ENCODE results near the gene NF1. TPM values are rescaled to one million over a fixed set of nuclear protein-coding genes. Genes with fewer than 3 reads are reported as not detected.

Gene NF1
- polyA plus RNA-seq, 3 donors = 1.2 to 7.4 (median 2.1) TPM

DNA sequence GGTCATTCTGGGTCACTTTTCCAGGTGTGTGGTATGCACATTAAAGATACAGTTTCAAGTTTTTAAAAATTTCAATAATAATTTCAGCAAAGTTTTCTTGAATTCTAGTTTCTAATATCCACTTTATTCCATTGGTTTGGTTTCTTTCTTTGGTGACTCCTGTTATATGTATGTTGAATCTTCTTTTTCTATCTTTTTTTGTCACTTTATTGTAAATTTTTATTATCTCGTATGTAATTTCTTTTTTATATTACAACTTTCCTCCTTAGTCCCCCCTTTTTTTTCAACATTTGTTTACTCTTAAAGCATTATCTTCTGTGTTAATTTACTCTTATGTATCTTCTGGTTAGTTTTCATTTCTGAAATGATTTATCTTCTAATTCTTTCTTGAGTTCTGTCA is 57.5 kb downstream of the NF1 start:
- Histone ChIP-seq H3K4me1 (ENCODE audit: control insufficient read depth in 1 of 2, insufficient read depth in 2 of 2, low read length in 2 of 2) (no peaks in the 10 kb centered on the region), H3K27me3 (ENCODE audit: control insufficient read depth in 2 of 2, insufficient read depth in 2 of 2, low read length in 2 of 2) (no peaks in the 10 kb centered on the region), H3K36me3 (replicated peaks in 1 of 2; ENCODE audit: control insufficient read depth in 1 of 2, insufficient read depth in 2 of 2, low read length in 2 of 2) (peaks cover 0 to 10% of the 10 kb centered on the region in 2 donors), H2AFZ (ENCODE audit: insufficient read depth, low read depth, low read length, poor library complexity, severe bottlenecking) (no peak overlapping the region), H3K4me3 (replicated peaks in 1 of 3; ENCODE audit: low read depth in 2 of 3, low read length in 3 of 3) (no peak overlapping the region), H3K9ac (ENCODE audit: insufficient read depth, low read length, poor library complexity, severe bottlenecking) (no peak overlapping the region), H3K4me2 (replicated peaks; ENCODE audit: extremely low read depth, low read length, poor library complexity, severe bottlenecking) (no peak overlapping the region), H3K9me3 (replicated peaks in 1 of 2; ENCODE audit: control insufficient read depth in 1 of 2, insufficient read depth in 1 of 2, low read length in 2 of 2) (no peaks in the 10 kb centered on the region), H3K79me2 (ENCODE audit: insufficient read depth, low read length) (no peaks in the 10 kb centered on the region), H3K27ac (ENCODE audit: low read depth in 1 of 2, low read length in 2 of 2) (no peak overlapping the region), H4K20me1 (ENCODE audit: insufficient read depth, low read length) (no peaks in the 10 kb centered on the region)
- no peak overlapping the region for H3K4me3 Mint-ChIP-seq
- peaks cover 0 to 2% (median 0%) of the 10 kb centered on the region in 3 donors for H3K27me3 Mint-ChIP-seq (ENCODE audit: low read depth in 3 of 3)
- no peak overlapping the region for H3K27ac Mint-ChIP-seq
- no peak for DNase-seq
- intact Hi-C loops (cut with micrococcal nuclease) = no loop called here
- peaks cover 5 to 15% (median 9%) of the 10 kb centered on the region in 7 donors for H3K9me3 Mint-ChIP-seq
- peaks cover 16 to 25% of the 10 kb centered on the region in 2 donors for H3K36me3 Mint-ChIP-seq
- peaks cover 3% of the 10 kb centered on the region for H3K4me1 Mint-ChIP-seq
- TF ChIP-seq, protein P1, sequence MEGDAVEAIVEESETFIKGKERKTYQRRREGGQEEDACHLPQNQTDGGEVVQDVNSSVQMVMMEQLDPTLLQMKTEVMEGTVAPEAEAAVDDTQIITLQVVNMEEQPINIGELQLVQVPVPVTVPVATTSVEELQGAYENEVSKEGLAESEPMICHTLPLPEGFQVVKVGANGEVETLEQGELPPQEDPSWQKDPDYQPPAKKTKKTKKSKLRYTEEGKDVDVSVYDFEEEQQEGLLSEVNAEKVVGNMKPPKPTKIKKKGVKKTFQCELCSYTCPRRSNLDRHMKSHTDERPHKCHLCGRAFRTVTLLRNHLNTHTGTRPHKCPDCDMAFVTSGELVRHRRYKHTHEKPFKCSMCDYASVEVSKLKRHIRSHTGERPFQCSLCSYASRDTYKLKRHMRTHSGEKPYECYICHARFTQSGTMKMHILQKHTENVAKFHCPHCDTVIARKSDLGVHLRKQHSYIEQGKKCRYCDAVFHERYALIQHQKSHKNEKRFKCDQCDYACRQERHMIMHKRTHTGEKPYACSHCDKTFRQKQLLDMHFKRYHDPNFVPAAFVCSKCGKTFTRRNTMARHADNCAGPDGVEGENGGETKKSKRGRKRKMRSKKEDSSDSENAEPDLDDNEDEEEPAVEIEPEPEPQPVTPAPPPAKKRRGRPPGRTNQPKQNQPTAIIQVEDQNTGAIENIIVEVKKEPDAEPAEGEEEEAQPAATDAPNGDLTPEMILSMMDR (IDR thresholded peaks at IDR 0.05) = no peak
- WGBS (ENCODE audit: insufficient coverage) = no CpG with 5 or more reads among the region's 1 CpG

DNA sequence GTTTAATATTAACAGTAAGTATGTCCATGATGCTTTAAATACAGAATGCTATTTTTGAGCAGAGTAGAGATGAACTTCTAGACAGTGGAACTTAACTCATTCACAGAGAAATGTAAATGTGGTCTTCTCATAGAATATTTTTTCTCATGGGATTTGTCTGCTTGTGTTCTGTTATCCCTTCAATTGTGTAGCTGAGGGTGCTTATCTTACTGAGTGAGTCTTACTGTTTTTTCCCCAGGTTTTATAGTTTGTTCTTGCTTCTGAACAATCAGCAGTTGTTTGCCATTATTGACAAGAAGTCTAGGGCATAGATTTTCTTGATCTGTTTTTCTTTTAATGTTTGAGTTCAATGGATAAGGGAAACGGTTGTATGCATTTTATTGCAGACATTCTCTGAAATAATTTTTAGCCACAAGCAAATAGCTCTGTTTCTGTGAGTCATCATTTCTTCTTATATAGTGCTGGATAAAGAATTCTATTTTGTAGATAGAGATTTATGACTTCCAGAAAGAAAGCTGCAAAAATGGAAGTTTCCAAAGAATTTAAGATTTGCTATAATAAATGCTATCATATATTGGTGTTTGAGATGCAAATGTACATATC is 60.5 kb downstream of the NF1 start:
- Histone ChIP-seq H3K9me3 (replicated peaks in 1 of 2; ENCODE audit: control insufficient read depth in 1 of 2, insufficient read depth in 1 of 2, low read length in 2 of 2) (no peaks in the 10 kb centered on the region), H3K4me3 (replicated peaks in 1 of 3; ENCODE audit: low read depth in 2 of 3, low read length in 3 of 3) (no peak overlapping the region), H4K20me1 (ENCODE audit: insufficient read depth, low read length) (no peaks in the 10 kb centered on the region), H3K79me2 (ENCODE audit: insufficient read depth, low read length) (no peaks in the 10 kb centered on the region), H2AFZ (ENCODE audit: insufficient read depth, low read depth, low read length, poor library complexity, severe bottlenecking) (no peak overlapping the region), H3K27me3 (ENCODE audit: control insufficient read depth in 2 of 2, insufficient read depth in 2 of 2, low read length in 2 of 2) (no peaks in the 10 kb centered on the region), H3K4me2 (replicated peaks; ENCODE audit: extremely low read depth, low read length, poor library complexity, severe bottlenecking) (no peak overlapping the region), H3K36me3 (replicated peaks in 1 of 2; ENCODE audit: control insufficient read depth in 1 of 2, insufficient read depth in 2 of 2, low read length in 2 of 2) (peaks cover 0 to 18% of the 10 kb centered on the region in 2 donors), H3K9ac (ENCODE audit: insufficient read depth, low read length, poor library complexity, severe bottlenecking) (no peak overlapping the region), H3K27ac (ENCODE audit: low read depth in 1 of 2, low read length in 2 of 2) (no peak overlapping the region), H3K4me1 (ENCODE audit: control insufficient read depth in 1 of 2, insufficient read depth in 2 of 2, low read length in 2 of 2) (no peaks in the 10 kb centered on the region)
- H3K4me3 Mint-ChIP-seq = no peak overlapping the region
- TF ChIP-seq, protein P1 (IDR thresholded peaks at IDR 0.05) = no peak
- peaks cover 5 to 13% (median 9%) of the 10 kb centered on the region in 7 donors for H3K9me3 Mint-ChIP-seq
- peak overlapping the region in 1 of 7 donors; percentile 1 for H3K27ac Mint-ChIP-seq
- peaks cover 0 to 2% (median 0%) of the 10 kb centered on the region in 3 donors for H3K27me3 Mint-ChIP-seq (ENCODE audit: low read depth in 3 of 3)
- peaks cover 8% of the 10 kb centered on the region for H3K4me1 Mint-ChIP-seq
- WGBS (ENCODE audit: insufficient coverage) = no CpG with 5 or more reads among the region's 1 CpG
- no peak for DNase-seq
- H3K36me3 Mint-ChIP-seq = peaks cover 23 to 43% of the 10 kb centered on the region in 2 donors
- intact Hi-C loops (cut with micrococcal nuclease) = no loop called here
